Mesodermal cell (in vitro differentiated cells): ENCODE data around the gene CACNB2.
"Not testable (repeated sequence)": the region's sequence is repeated elsewhere in the genome, so short reads cannot be mapped to it uniquely, and the experiment has no call there.

Source experiments
- H3K27ac ChIP-seq: 2 replicates; pipeline ENCODE4 v1.7.0; 2013; ENCODE audit warnings: mild to moderate bottlenecking, low read depth, low read length, moderate library complexity; ENCODE audit not compliant: severe bottlenecking
- H3K36me3 ChIP-seq: 2 replicates; pipeline ENCODE4 v1.7.1; 2013; ENCODE audit warnings: mild to moderate bottlenecking, low read length, moderate library complexity; ENCODE audit not compliant: control insufficient read depth, insufficient read depth
- H3K4me1 ChIP-seq: one replicate; pipeline ENCODE4 v1.7.1; 2013; ENCODE audit warnings: mild to moderate bottlenecking, low read length; ENCODE audit not compliant: insufficient read depth, control insufficient read depth, poor library complexity, severe bottlenecking
- H3K4me3 ChIP-seq: 2 replicates; pipeline ENCODE4 v1.7.0; 2013; ENCODE audit warnings: low read length, control low read depth, mild to moderate bottlenecking; ENCODE audit not compliant: insufficient read depth, poor library complexity, severe bottlenecking; ENCODE audit errors: extremely low read depth
- H3K9me3 ChIP-seq: 2 replicates; pipeline ENCODE4 v1.7.1; 2013; ENCODE audit warnings: mild to moderate bottlenecking, low read length, moderate library complexity; ENCODE audit not compliant: control insufficient read depth
- WGBS, 2 experiments: methylation state at CpG; one replicate each; pipeline ENCODE4 v1.1.5; 2013; ENCODE audit warnings: missing lambda C conversion rate in 2 of 2; ENCODE audit not compliant: insufficient coverage in 2 of 2; 5-methylcytosine and 5-hydroxymethylcytosine counted together

Gene CACNB2

DNA sequence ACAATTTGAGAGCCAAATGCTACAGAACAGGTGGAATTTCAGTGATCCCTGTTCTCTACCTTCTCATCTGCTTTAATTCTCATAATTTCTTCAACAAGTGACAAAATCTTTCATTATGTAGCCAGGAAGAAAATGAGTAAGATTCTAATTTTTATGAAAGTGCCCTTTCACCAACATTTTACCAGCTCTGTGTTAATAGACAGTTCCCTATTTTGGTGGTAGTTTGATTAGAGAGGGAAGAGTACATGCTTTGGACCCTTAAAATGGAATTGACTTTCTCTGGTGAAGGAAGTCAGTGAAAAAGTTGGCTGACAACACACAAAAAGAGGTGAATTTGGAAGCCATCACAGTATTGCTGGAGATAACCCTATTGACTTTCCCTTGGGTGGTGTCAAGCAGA is 61.7 kb downstream of the CACNB2 start:
- no peak overlapping the region for H3K27ac ChIP-seq
- H3K36me3 ChIP-seq, result no peaks in the 10 kb centered on the region
- H3K4me1 ChIP-seq, result peaks cover 3% of the 10 kb centered on the region
- no peak overlapping the region for H3K4me3 ChIP-seq
- no peaks in the 10 kb centered on the region for H3K9me3 ChIP-seq

GRCh38 chr10:18202680-18203460 is 62.6 kb downstream of the CACNB2 start:
- H3K4me1 ChIP-seq, result no peaks in the 10 kb centered on the region
- H3K9me3 ChIP-seq, result no peaks in the 10 kb centered on the region
- H3K27ac ChIP-seq, result no peak overlapping the region
- H3K4me3 ChIP-seq, result no peak overlapping the region
- no peaks in the 10 kb centered on the region for H3K36me3 ChIP-seq
- 80 to 83% methylated on average over 3 to 5 of the region's 6 CpGs for WGBS, 2 experiments

DNA sequence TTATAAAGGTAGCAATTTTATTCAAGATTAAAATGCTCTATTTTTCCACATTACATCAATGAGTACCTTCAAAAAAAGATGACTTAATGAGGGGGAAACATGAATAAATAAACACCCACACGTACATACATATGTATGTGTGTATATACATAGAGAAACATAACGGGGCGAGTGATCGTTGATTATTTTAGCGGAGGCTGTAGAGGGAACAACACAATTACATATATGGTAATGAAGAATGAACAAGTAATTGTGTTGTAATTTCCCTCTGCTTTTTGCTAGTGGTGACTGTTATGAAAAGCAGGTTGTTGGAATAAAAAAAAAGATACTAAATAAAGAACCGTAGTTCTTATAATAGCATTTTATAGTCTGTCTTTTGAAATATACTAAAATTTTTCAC is 63.2 kb downstream of the CACNB2 start:
- WGBS, 2 experiments, result no CpG with 5 or more reads among the region's 6 CpGs
- Histone ChIP-seq H3K9me3 (no peaks in the 10 kb centered on the region), H3K27ac (no peak overlapping the region), H3K4me3 (no peak overlapping the region), H3K4me1 (no peaks in the 10 kb centered on the region), H3K36me3 (no peaks in the 10 kb centered on the region)

DNA sequence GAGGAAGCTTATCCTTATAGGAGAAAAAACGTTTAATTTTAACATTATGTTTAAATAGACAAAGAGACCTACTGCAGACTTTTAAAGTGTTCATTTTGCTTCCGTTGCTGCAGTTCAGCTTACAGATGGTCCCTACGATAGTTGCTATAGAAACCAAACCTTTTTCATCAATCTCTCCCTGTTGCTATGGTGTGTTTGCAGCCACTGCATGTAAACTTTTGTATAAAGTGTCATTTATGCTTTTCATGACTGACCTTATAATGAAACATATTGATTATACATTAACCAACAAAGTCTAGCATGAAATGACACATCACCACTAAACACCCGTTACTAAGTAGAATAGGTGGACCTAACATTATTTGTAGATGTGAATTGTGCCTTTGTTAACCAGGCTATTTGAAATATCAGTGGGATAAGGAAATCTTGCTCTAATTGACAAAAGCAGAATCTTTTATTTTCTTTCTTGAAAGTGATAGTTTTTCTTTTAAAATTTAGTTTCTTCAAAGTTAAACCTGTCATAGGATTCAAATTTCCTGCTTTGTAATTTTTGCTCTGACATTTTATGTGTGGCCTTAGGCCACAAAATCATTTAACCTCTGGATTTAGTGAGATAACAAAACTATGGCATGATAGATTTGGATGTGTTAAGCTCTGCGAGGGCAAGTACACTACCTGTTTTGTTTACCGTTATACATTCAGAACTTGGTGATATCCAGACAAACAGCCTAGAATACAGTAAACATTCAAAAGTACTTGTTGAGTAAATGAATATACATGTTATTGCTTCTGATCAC is 64.0 kb downstream of the CACNB2 start:
- no peak overlapping the region for H3K27ac ChIP-seq
- H3K4me3 ChIP-seq, result no peak overlapping the region
- H3K4me1 ChIP-seq, result no peaks in the 10 kb centered on the region
- H3K36me3 ChIP-seq, result no peaks in the 10 kb centered on the region
- no peaks in the 10 kb centered on the region for H3K9me3 ChIP-seq
- WGBS, 2 experiments, result 83% methylated on average over 1 of the region's 6 CpGs; no CpG with 5 or more reads in 1 of the 2 experiments

GRCh38 chr10:18205098-18205834 is 65.0 kb downstream of the CACNB2 start:
- WGBS, 2 experiments, result 94% methylated on average over 3 of the region's 5 CpGs; no CpG with 5 or more reads in 1 of the 2 experiments
- no peaks in the 10 kb centered on the region for H3K36me3 ChIP-seq
- H3K4me3 ChIP-seq, result no peak overlapping the region
- H3K27ac ChIP-seq, result no peak overlapping the region
- H3K9me3 ChIP-seq, result no peaks in the 10 kb centered on the region
- no peaks in the 10 kb centered on the region for H3K4me1 ChIP-seq

- not testable (repeated sequence) for H3K36me3 ChIP-seq
- WGBS, 2 experiments, result 86% methylated on average over 1 of the region's 3 CpGs; no CpG with 5 or more reads in 1 of the 2 experiments
Measured at GRCh38 chr10:18208186-18208585, 68.0 kb downstream of the CACNB2 start.

GRCh38 chr10:18209241-18209640 is 69.0 kb downstream of the CACNB2 start:
- Histone ChIP-seq H3K36me3 (no peaks in the 10 kb centered on the region), H3K27ac (no peak overlapping the region), H3K9me3 (no peaks in the 10 kb centered on the region), H3K4me3 (no peak overlapping the region), H3K4me1 (no peaks in the 10 kb centered on the region)
- no CpG with 5 or more reads among the region's 2 CpGs for WGBS, 2 experiments

More at GRCh38 chr10:18208186-18208585, 68.0 kb downstream of the CACNB2 start:
- H3K9me3 ChIP-seq, H3K4me1 ChIP-seq, H3K4me3 ChIP-seq, H3K27ac ChIP-seq: not testable (repeated sequence)

DNA sequence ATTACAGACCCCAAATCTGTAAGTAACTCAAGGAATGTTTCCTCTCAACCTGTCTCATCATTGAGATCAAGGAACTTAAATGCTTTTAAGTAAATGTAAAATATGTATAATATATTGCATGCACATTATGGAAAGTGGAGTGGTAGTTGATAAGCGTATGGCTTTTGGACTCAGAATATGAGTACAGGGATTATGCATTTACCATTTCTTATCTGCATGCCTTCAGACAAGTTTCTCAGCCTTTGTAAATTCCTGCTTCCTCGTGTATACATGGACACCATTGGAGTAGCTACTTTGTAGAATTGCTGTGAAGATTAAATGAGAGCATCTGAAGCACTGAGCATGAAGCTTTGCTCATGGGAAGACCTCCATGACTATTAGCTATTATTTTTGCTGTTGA is 70.5 kb downstream of the CACNB2 start:
- H3K27ac ChIP-seq, result no peak overlapping the region
- H3K4me3 ChIP-seq, result no peak overlapping the region
- H3K36me3 ChIP-seq, result no peaks in the 10 kb centered on the region
- no peaks in the 10 kb centered on the region for H3K9me3 ChIP-seq
- H3K4me1 ChIP-seq, result no peaks in the 10 kb centered on the region
- 80% methylated on average over 1 of the region's 2 CpGs for WGBS, 2 experiments

DNA sequence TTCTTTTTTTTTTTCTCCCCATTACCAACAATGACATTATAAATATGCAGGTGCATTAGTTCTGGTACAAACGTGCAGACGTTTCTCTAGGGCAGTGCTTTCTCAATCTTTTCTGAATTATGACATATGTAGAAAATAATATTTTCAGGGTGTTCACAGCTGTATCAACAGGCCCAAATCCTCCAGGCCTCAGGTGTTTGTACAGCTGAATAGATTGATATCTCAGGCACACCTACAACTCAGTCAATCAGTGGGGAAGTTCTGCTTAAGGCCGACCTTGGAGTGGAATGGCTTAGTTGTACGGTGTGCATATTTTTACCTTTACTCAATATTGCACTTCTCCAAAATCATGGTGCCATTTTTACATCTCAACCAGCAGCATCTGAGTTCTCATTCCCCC is 71.6 kb downstream of the CACNB2 start:
- Histone ChIP-seq H3K9me3 (no peaks in the 10 kb centered on the region), H3K4me1 (no peaks in the 10 kb centered on the region), H3K36me3 (no peaks in the 10 kb centered on the region), H3K4me3 (no peak overlapping the region), H3K27ac (no peak overlapping the region)
- 86 to 100% methylated on average over 1 to 3 of the region's 4 CpGs for WGBS, 2 experiments

GRCh38 chr10:18213271-18213670 is 73.0 kb downstream of the CACNB2 start:
- 83 to 92% methylated on average over 3 to 4 of the region's 4 CpGs for WGBS, 2 experiments
- no peak overlapping the region for H3K4me3 ChIP-seq
- H3K9me3 ChIP-seq, result no peaks in the 10 kb centered on the region
- H3K27ac ChIP-seq, result no peak overlapping the region
- H3K36me3 ChIP-seq, result no peaks in the 10 kb centered on the region
- no peaks in the 10 kb centered on the region for H3K4me1 ChIP-seq
